ENCODE measurements around the gene SWAP70. TPM values are rescaled to one million over a fixed set of nuclear protein-coding genes. Genes with fewer than 3 reads are reported as not detected.

Gene SWAP70
- total and polyA plus RNA-seq, 2 of the 13 experiments (the other 11 are each of a cell fraction or from before 2014, with no cell fraction given): 4.6 to 8.7 TPM

GRCh38 chr11:9765320-9766101, 101.6 kb downstream of the SWAP70 start (continued):
- TF ChIP-seq ZNF704 (CRISPR knock-in tag; IDR thresholded peaks at IDR 0.05; ENCODE audit: borderline replicate concordance) (peak; percentile 68; the same call in 1 of the 2 replicates), MTF1 (CRISPR knock-in tag; IDR thresholded peaks at IDR 0.05) (no peak), ZNF790 (CRISPR knock-in tag; IDR thresholded peaks at IDR 0.05; ENCODE audit: borderline replicate concordance) (no peak), MED13 (CRISPR knock-in tag; IDR thresholded peaks at IDR 0.05) (peak; percentile 56; the same call in 1 of the 2 replicates), ZFX (CRISPR knock-in tag; IDR thresholded peaks at IDR 0.05; ENCODE audit: low read depth) (peak; percentile 100), TFDP1 (CRISPR knock-in tag; IDR thresholded peaks at IDR 0.05; ENCODE audit: borderline replicate concordance) (peak; percentile 58; the same call in 1 of the 2 replicates), ATF7 (IDR thresholded peaks at IDR 0.05) (no peak), ATF7 (CRISPR knock-in tag; IDR thresholded peaks at IDR 0.05) (peak; percentile 74; the same call in 1 of the 2 replicates), ZHX2 (IDR thresholded peaks at IDR 0.05; ENCODE audit: low read depth) (0 out of 2 replicates have a peak, but pooled peaks have one; percentile 32), ZHX2 (CRISPR knock-in tag; IDR thresholded peaks at IDR 0.05; ENCODE audit: borderline replicate concordance) (no peak; the same call in 1 of the 2 replicates), ZNF318 (CRISPR knock-in tag; IDR thresholded peaks at IDR 0.05) (0 out of 2 replicates have a peak, but pooled peaks have one; percentile 44)
